Measurements from ENCODE around the gene BANF2.

The BANF2 gene

GRCh38 chr20:17699931-17700351 lies at the start of gene BANF2:
Gene BANF2, plus strand, starts transcription at chr20:17699966. Its CDS starts 25,060 bp downstream, at chr20:17725026.
- Histone ChIP-seq H3K4me1 (ENCODE audit: control insufficient read depth, insufficient read depth, low read length) (no peaks in the 10 kb centered on the region), H3K36me3 (ENCODE audit: control insufficient read depth in 2 of 2, insufficient read depth in 2 of 2, low read length in 2 of 2) (no peaks in the 10 kb centered on the region), H3K27ac (ENCODE audit: low read length) (no peak within 1 kb of the TSS), H3K27me3 (ENCODE audit: control insufficient read depth in 1 of 2, insufficient read depth in 2 of 2, low read length in 2 of 2) (no peaks in the 10 kb centered on the region), H3K9me3 (ENCODE audit: control insufficient read depth in 2 of 2, low read length in 2 of 2) (peaks cover 0 to 10% of the 10 kb centered on the region in 2 donors), H3K4me3 (ENCODE audit: low read length in 2 of 2) (no peak within 1 kb of the TSS), H3K9ac (ENCODE audit: low read length in 2 of 2) (no peak within 1 kb of the TSS)

- Histone ChIP-seq H3K27ac (ENCODE audit: low read length) (no peak overlapping the region), H3K36me3 (ENCODE audit: control insufficient read depth in 2 of 2, insufficient read depth in 2 of 2, low read length in 2 of 2) (no peaks in the 10 kb centered on the region), H3K4me3 (ENCODE audit: low read length in 2 of 2) (peak overlapping the region in 1 of 2 donors; percentile 8), H3K9me3 (ENCODE audit: control insufficient read depth in 2 of 2, low read length in 2 of 2) (no peaks in the 10 kb centered on the region), H3K9ac (ENCODE audit: low read length in 2 of 2) (no peak overlapping the region), H3K27me3 (ENCODE audit: control insufficient read depth in 1 of 2, insufficient read depth in 2 of 2, low read length in 2 of 2) (no peaks in the 10 kb centered on the region), H3K4me1 (ENCODE audit: control insufficient read depth, insufficient read depth, low read length) (peaks cover 70% of the 10 kb centered on the region)
Observed at GRCh38 chr20:17650301-17651128, 49.3 kb upstream of the BANF2 start.

GRCh38 chr20:17651129-17651759 lies 48.5 kb upstream of the BANF2 start:
- Histone ChIP-seq H3K27me3 (ENCODE audit: control insufficient read depth in 1 of 2, insufficient read depth in 2 of 2, low read length in 2 of 2) (no peaks in the 10 kb centered on the region), H3K9ac (ENCODE audit: low read length in 2 of 2) (no peak overlapping the region), H3K27ac (ENCODE audit: low read length) (no peak overlapping the region), H3K9me3 (ENCODE audit: control insufficient read depth in 2 of 2, low read length in 2 of 2) (no peaks in the 10 kb centered on the region), H3K4me1 (ENCODE audit: control insufficient read depth, insufficient read depth, low read length) (peaks cover 64% of the 10 kb centered on the region), H3K36me3 (ENCODE audit: control insufficient read depth in 2 of 2, insufficient read depth in 2 of 2, low read length in 2 of 2) (no peaks in the 10 kb centered on the region), H3K4me3 (ENCODE audit: low read length in 2 of 2) (no peak overlapping the region)

- no peaks in the 10 kb centered on the region for H3K36me3 ChIP-seq (ENCODE audit: control insufficient read depth in 2 of 2, insufficient read depth in 2 of 2, low read length in 2 of 2)
- no peak overlapping the region for H3K9ac ChIP-seq (ENCODE audit: low read length in 2 of 2)
- no peak overlapping the region for H3K4me3 ChIP-seq (ENCODE audit: low read length in 2 of 2)
- H3K27ac ChIP-seq (ENCODE audit: low read length) = no peak overlapping the region
- no peaks in the 10 kb centered on the region for H3K27me3 ChIP-seq (ENCODE audit: control insufficient read depth in 1 of 2, insufficient read depth in 2 of 2, low read length in 2 of 2)
- peaks cover 57% of the 10 kb centered on the region for H3K4me1 ChIP-seq (ENCODE audit: control insufficient read depth, insufficient read depth, low read length)
- no peaks in the 10 kb centered on the region for H3K9me3 ChIP-seq (ENCODE audit: control insufficient read depth in 2 of 2, low read length in 2 of 2)
Observed at GRCh38 chr20:17651760-17652388, 47.9 kb upstream of the BANF2 start.

- H3K36me3 ChIP-seq (ENCODE audit: control insufficient read depth in 2 of 2, insufficient read depth in 2 of 2, low read length in 2 of 2) = no peaks in the 10 kb centered on the region
- peak overlapping the region; percentile 31 for H3K27ac ChIP-seq (ENCODE audit: low read length)
- H3K4me1 ChIP-seq (ENCODE audit: control insufficient read depth, insufficient read depth, low read length) = peaks cover 52% of the 10 kb centered on the region
- H3K9me3 ChIP-seq (ENCODE audit: control insufficient read depth in 2 of 2, low read length in 2 of 2) = no peaks in the 10 kb centered on the region
- H3K27me3 ChIP-seq (ENCODE audit: control insufficient read depth in 1 of 2, insufficient read depth in 2 of 2, low read length in 2 of 2) = no peaks in the 10 kb centered on the region
- H3K9ac ChIP-seq (ENCODE audit: low read length in 2 of 2) = no peak overlapping the region
- H3K4me3 ChIP-seq (ENCODE audit: low read length in 2 of 2) = no peak overlapping the region
Observed at GRCh38 chr20:17652411-17652810, 47.4 kb upstream of the BANF2 start.

- no peaks in the 10 kb centered on the region for H3K9me3 ChIP-seq (ENCODE audit: control insufficient read depth in 2 of 2, low read length in 2 of 2)
- no peak overlapping the region for H3K4me3 ChIP-seq (ENCODE audit: low read length in 2 of 2)
- peaks cover 9 to 11% of the 10 kb centered on the region in 2 donors for H3K36me3 ChIP-seq (ENCODE audit: control insufficient read depth in 2 of 2, insufficient read depth in 2 of 2, low read length in 2 of 2)
- H3K9ac ChIP-seq (ENCODE audit: low read length in 2 of 2) = no peak overlapping the region
- H3K27ac ChIP-seq (ENCODE audit: low read length) = no peak overlapping the region
- peaks cover 38% of the 10 kb centered on the region for H3K4me1 ChIP-seq (ENCODE audit: control insufficient read depth, insufficient read depth, low read length)
- H3K27me3 ChIP-seq (ENCODE audit: control insufficient read depth in 1 of 2, insufficient read depth in 2 of 2, low read length in 2 of 2) = no peaks in the 10 kb centered on the region
Observed at GRCh38 chr20:17653835-17654648, 45.7 kb upstream of the BANF2 start.

GRCh38 chr20:17654649-17655285 lies 45.0 kb upstream of the BANF2 start:
- Histone ChIP-seq H3K27ac (ENCODE audit: low read length) (no peak overlapping the region), H3K4me3 (ENCODE audit: low read length in 2 of 2) (no peak overlapping the region), H3K9me3 (ENCODE audit: control insufficient read depth in 2 of 2, low read length in 2 of 2) (no peaks in the 10 kb centered on the region), H3K36me3 (ENCODE audit: control insufficient read depth in 2 of 2, insufficient read depth in 2 of 2, low read length in 2 of 2) (peaks cover 9 to 11% of the 10 kb centered on the region in 2 donors), H3K9ac (ENCODE audit: low read length in 2 of 2) (no peak overlapping the region), H3K4me1 (ENCODE audit: control insufficient read depth, insufficient read depth, low read length) (peaks cover 32% of the 10 kb centered on the region), H3K27me3 (ENCODE audit: control insufficient read depth in 1 of 2, insufficient read depth in 2 of 2, low read length in 2 of 2) (no peaks in the 10 kb centered on the region)

- Histone ChIP-seq H3K4me1 (ENCODE audit: control insufficient read depth, insufficient read depth, low read length) (peaks cover 29% of the 10 kb centered on the region), H3K27ac (ENCODE audit: low read length) (no peak overlapping the region), H3K36me3 (ENCODE audit: control insufficient read depth in 2 of 2, insufficient read depth in 2 of 2, low read length in 2 of 2) (peaks cover 11 to 15% of the 10 kb centered on the region in 2 donors), H3K9me3 (ENCODE audit: control insufficient read depth in 2 of 2, low read length in 2 of 2) (no peaks in the 10 kb centered on the region), H3K4me3 (ENCODE audit: low read length in 2 of 2) (no peak overlapping the region), H3K9ac (ENCODE audit: low read length in 2 of 2) (no peak overlapping the region), H3K27me3 (ENCODE audit: control insufficient read depth in 1 of 2, insufficient read depth in 2 of 2, low read length in 2 of 2) (no peaks in the 10 kb centered on the region)
Observed at GRCh38 chr20:17655286-17655651, 44.5 kb upstream of the BANF2 start.

GRCh38 chr20:17655865-17656479 lies 43.8 kb upstream of the BANF2 start:
- H3K27ac ChIP-seq (ENCODE audit: low read length) = no peak overlapping the region
- no peaks in the 10 kb centered on the region for H3K9me3 ChIP-seq (ENCODE audit: control insufficient read depth in 2 of 2, low read length in 2 of 2)
- peaks cover 22% of the 10 kb centered on the region for H3K4me1 ChIP-seq (ENCODE audit: control insufficient read depth, insufficient read depth, low read length)
- H3K36me3 ChIP-seq (ENCODE audit: control insufficient read depth in 2 of 2, insufficient read depth in 2 of 2, low read length in 2 of 2) = peaks cover 12 to 15% of the 10 kb centered on the region in 2 donors
- H3K27me3 ChIP-seq (ENCODE audit: control insufficient read depth in 1 of 2, insufficient read depth in 2 of 2, low read length in 2 of 2) = no peaks in the 10 kb centered on the region
- H3K9ac ChIP-seq (ENCODE audit: low read length in 2 of 2) = no peak overlapping the region
- no peak overlapping the region for H3K4me3 ChIP-seq (ENCODE audit: low read length in 2 of 2)

Measured in stomach smooth muscle (tissue), 2 donors.